HG02571 (cell line): ENCODE data around the gene BRSK2.
"Not testable (repeated sequence)": the region's sequence is repeated elsewhere in the genome, so short reads cannot be mapped to it uniquely, and the experiment has no call there.

ENCODE experiments used
- ATAC-seq: cut with Tn5 transposase; IDR thresholded peaks from one replicate; pipeline ENCODE4 v1.9.1; 2021; ENCODE audit warnings: mild to moderate bottlenecking, moderate library complexity; ENCODE audit not compliant: unreplicated experiment

Gene BRSK2

GRCh38 chr11:1353383-1354124 lies 36.2 kb upstream of the BRSK2 start:
- ATAC-seq = no peak

GRCh38 chr11:1354125-1354938 lies 35.4 kb upstream of the BRSK2 start:
- no peak for ATAC-seq

GRCh38 chr11:1356007-1356435 lies 33.7 kb upstream of the BRSK2 start:
- no peak for ATAC-seq

GRCh38 chr11:1356478-1356960 lies 33.2 kb upstream of the BRSK2 start:
- ATAC-seq = no peak

- ATAC-seq = no peak
Measured at GRCh38 chr11:1358286-1358685, 31.4 kb upstream of the BRSK2 start.

- not testable (repeated sequence) for ATAC-seq
Measured at GRCh38 chr11:1358931-1359330, 30.8 kb upstream of the BRSK2 start.

GRCh38 chr11:1359556-1359955 lies 30.2 kb upstream of the BRSK2 start:
- ATAC-seq = no peak

- no peak for ATAC-seq
Measured at GRCh38 chr11:1360181-1360834, 29.4 kb upstream of the BRSK2 start.

GRCh38 chr11:1360835-1361357 lies 28.8 kb upstream of the BRSK2 start:
- ATAC-seq = no peak

GRCh38 chr11:1361882-1362281 lies 27.9 kb upstream of the BRSK2 start:
- no peak for ATAC-seq

GRCh38 chr11:1367721-1368120 lies 22.0 kb upstream of the BRSK2 start:
- no peak for ATAC-seq

- ATAC-seq = no peak
Measured at GRCh38 chr11:1368216-1368615, 21.5 kb upstream of the BRSK2 start.

- ATAC-seq = no peak
Measured at GRCh38 chr11:1368966-1369365, 20.8 kb upstream of the BRSK2 start.

- ATAC-seq = no peak
Measured at GRCh38 chr11:1369371-1370005, 20.2 kb upstream of the BRSK2 start.

- ATAC-seq = no peak
Measured at GRCh38 chr11:1370186-1371025, 19.3 kb upstream of the BRSK2 start.

- ATAC-seq = no peak
Measured at GRCh38 chr11:1371026-1371325, 18.8 kb upstream of the BRSK2 start.

GRCh38 chr11:1371377-1371776 lies 18.4 kb upstream of the BRSK2 start:
- no peak for ATAC-seq

GRCh38 chr11:1371836-1372465 lies 17.8 kb upstream of the BRSK2 start:
- no peak for ATAC-seq

GRCh38 chr11:1372660-1373059 lies 17.1 kb upstream of the BRSK2 start:
- no peak for ATAC-seq
